ENCODE data around the gene PMF1.
"Not testable (repeated sequence)": the region's sequence is repeated elsewhere in the genome, so short reads cannot be mapped to it uniquely, and the experiment has no call there.

The PMF1 gene

DNA sequence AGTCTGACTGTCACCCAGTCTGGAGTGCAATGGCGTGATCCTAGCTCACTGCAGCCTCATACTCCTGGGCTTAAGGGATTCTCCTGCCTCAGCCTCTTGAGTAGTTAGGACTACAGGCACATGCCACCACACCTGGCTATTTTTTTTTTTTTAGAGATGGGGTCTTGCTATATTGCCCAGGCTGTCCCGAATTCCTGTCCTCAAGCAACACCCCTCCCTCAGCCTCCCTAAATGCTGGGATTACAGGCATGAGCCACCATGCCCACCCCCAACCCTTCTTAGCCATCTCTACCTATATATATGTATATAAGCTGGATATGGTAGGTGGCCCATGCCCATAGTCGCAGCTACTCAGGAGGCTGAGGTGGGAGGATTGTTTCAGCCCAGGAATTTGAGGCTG, 32.3 kb upstream of the PMF1 start (continued):
- TF ChIP-seq, protein P1, sequence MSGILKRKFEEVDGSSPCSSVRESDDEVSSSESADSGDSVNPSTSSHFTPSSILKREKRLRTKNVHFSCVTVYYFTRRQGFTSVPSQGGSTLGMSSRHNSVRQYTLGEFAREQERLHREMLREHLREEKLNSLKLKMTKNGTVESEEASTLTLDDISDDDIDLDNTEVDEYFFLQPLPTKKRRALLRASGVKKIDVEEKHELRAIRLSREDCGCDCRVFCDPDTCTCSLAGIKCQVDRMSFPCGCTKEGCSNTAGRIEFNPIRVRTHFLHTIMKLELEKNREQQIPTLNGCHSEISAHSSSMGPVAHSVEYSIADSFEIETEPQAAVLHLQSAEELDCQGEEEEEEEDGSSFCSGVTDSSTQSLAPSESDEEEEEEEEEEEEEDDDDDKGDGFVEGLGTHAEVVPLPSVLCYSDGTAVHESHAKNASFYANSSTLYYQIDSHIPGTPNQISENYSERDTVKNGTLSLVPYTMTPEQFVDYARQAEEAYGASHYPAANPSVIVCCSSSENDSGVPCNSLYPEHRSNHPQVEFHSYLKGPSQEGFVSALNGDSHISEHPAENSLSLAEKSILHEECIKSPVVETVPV (CRISPR knock-in tag; IDR thresholded peaks at IDR 0.05), result no peak
- TF ChIP-seq TCF4 (CRISPR knock-in tag; IDR thresholded peaks at IDR 0.05; ENCODE audit: borderline replicate concordance), result no peak
- no peak for TF ChIP-seq CSDC2 (CRISPR knock-in tag; IDR thresholded peaks at IDR 0.05)

- ATAC-seq, result not testable (repeated sequence)
Measured at GRCh38 chr1:156181391-156181924, 31.3 kb upstream of the PMF1 start.

DNA sequence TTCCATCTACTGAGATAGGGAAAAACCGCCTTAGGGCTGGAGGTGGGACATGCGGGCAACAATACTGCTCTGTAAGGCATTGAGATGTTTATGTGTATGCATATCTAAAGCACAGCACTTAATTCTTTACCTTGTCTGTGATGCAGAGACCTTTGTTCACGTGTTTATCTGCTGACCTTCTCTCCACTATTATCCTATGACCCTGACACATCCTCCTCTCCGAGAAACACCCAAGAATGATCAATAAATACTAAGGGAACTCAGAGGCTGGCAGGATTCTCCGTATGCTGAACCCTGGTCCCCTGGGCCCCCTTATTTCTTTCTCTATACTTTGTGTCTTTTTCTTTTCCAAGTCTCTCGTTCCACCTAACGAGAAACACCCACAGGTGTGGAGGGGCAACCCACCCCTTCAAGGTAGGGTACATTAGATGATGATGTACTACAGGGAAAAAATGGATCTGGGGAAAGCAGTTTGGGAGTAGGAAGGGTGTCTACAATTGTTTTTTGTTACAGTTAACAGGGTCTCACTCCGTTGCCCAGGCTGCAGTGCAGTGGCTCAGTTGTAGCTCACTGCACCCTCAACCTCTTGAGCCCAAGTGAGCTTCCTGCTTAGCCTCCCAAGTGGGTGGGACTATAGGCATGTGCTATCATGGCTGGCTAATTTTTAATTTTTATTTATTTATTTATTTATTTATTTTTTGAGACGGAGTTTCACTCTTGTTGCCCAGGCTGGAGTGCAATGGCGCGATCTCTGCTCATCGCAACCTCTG, 30.6 kb upstream of the PMF1 start:
- not testable (repeated sequence) for ATAC-seq

- ATAC-seq, result not testable (repeated sequence)
Measured at GRCh38 chr1:156186347-156187177, 26.2 kb upstream of the PMF1 start.

- ATAC-seq, result not testable (repeated sequence)
Measured at GRCh38 chr1:156190265-156190664, 22.5 kb upstream of the PMF1 start.

DNA sequence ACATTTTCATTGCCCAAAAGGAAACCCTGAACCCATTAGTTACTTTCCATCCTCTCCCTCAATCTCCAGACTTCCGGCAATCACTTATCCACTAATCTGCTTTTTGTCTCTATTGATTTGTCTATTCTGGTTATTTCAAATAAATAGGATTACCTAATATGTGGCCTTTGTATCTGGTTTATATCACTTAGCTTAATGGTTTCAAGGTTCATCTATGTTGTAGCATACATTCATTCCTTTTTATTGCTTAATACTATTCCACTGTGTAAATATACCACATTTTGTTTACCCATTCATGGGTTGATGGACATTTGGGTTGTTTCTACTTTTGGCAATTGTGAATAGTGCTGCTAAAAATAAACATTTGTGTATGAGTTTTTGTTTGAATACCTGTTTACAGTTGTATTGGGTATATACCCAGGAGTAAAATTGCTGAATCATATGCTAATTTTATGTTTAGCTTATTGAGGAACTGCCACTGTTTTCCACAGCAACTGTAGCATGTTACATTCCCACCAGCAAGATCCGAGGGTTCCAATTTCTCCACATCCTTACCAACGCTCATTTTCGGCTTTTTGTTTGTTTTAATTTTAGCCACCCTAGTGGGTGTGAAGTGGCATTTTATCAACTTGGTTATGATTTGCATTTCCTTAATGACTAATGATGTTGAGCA, 21.4 kb upstream of the PMF1 start:
- no peak for ATAC-seq
- TF ChIP-seq GLIS3 (CRISPR knock-in tag; IDR thresholded peaks at IDR 0.05) (no peak), CREB5 (CRISPR knock-in tag; IDR thresholded peaks at IDR 0.05; ENCODE audit: low read depth) (no peak), ARNTL (CRISPR knock-in tag; IDR thresholded peaks at IDR 0.05; ENCODE audit: borderline replicate concordance, low read depth) (no peak), SNAI2 (CRISPR knock-in tag; IDR thresholded peaks at IDR 0.05) (no peak), ISL1 (CRISPR knock-in tag; IDR thresholded peaks at IDR 0.05) (no peak), ZFP3 (CRISPR knock-in tag; IDR thresholded peaks at IDR 0.05) (no peak), ZFP30 (CRISPR knock-in tag; IDR thresholded peaks at IDR 0.05) (no peak), PPARA (CRISPR knock-in tag; IDR thresholded peaks at IDR 0.05; ENCODE audit: borderline replicate concordance) (no peak), OSR1 (CRISPR knock-in tag; IDR thresholded peaks at IDR 0.05) (no peak), ZNF70 (CRISPR knock-in tag; IDR thresholded peaks at IDR 0.05) (no peak), TCF4 (CRISPR knock-in tag; IDR thresholded peaks at IDR 0.05; ENCODE audit: borderline replicate concordance) (no peak), TOX (CRISPR knock-in tag; IDR thresholded peaks at IDR 0.05; ENCODE audit: borderline replicate concordance) (no peak), ESRRG (CRISPR knock-in tag; IDR thresholded peaks at IDR 0.05) (no peak), TSHZ2 (CRISPR knock-in tag; IDR thresholded peaks at IDR 0.05) (no peak), ZNF8 (CRISPR knock-in tag; IDR thresholded peaks at IDR 0.05) (no peak), RARB (CRISPR knock-in tag; IDR thresholded peaks at IDR 0.05) (no peak), ZNF565 (CRISPR knock-in tag; conservative IDR thresholded peaks at IDR 0.05; ENCODE audit: low read depth) (no peak)
- TF ChIP-seq, protein P1 (CRISPR knock-in tag; IDR thresholded peaks at IDR 0.05), result no peak
- TF ChIP-seq, protein P2, sequence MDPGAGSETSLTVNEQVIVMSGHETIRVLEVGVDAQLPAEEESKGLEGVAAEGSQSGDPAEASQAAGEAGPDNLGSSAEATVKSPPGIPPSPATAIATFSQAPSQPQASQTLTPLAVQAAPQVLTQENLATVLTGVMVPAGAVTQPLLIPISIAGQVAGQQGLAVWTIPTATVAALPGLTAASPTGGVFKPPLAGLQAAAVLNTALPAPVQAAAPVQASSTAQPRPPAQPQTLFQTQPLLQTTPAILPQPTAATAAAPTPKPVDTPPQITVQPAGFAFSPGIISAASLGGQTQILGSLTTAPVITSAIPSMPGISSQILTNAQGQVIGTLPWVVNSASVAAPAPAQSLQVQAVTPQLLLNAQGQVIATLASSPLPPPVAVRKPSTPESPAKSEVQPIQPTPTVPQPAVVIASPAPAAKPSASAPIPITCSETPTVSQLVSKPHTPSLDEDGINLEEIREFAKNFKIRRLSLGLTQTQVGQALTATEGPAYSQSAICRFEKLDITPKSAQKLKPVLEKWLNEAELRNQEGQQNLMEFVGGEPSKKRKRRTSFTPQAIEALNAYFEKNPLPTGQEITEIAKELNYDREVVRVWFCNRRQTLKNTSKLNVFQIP (CRISPR knock-in tag; IDR thresholded peaks at IDR 0.05; ENCODE audit: borderline replicate concordance, low read depth), result no peak

Data from SK-N-SH treated with all-trans-retinoic acid at 6 μM for 48 hours (cell line).